Measurements from ENCODE around the gene SLC39A11.

SLC39A11 gene

DNA sequence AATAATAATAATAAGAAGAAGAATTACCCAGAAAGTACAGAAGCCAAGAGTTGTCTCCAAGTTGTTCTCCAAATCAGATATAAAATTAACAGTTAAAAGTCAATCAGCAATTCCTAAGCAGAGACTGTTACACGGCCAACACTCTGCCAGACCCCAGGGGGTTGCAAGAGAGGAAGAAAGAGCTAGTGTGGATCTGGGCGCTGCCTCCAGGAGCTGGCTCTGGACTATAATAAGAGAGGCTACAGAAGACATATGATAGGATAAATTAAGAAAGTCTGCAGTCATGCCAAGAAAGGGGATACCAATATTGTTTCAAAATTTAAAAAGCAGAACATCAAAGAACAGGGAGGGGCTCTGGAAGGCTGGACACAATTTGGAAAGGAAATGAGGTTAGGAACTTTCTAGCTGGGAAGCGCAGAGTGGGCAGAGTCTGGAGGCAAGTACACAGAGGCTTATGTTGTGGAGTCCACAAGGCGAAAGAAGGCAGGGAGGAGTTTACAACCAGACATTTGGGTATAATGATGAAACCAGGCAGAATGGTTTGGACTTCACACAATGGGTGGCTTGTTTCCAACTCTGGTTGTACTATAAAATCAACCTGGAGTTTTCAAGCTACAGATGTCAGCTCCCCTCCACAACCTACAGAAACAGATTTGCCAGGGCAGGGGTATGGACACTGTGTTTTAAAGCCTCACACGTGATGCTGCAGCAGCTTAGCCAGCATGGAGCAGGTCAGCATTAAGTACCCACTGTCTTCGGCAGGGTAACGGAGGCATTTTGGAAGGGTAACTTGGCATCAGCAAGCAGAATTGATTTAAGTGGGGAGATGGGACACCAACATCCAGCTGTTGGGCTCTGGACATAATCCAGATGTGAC is 49.4 kb downstream of the SLC39A11 start:
- DNase-seq, result peak in 1 of 2 donors; percentile 16

DNA sequence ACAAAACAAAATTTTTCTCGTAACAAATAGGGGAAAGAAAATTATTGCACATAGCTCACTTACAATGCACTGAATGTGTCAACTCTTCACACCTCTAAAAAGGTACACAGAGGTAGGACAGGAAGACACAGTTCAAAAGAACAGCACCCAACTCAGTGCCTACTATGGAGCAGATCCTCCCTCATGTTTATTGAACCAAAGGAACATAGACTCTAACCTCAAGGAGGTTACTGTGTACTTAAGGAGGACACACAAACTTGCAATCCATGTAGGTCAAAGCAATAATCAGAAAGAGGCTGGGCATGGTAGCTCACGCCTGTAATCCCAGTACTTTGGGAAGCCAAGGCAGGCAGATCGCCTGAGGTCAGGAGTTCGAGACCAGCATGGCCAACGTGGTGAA is 50.3 kb downstream of the SLC39A11 start:
- no peak for DNase-seq

DNA sequence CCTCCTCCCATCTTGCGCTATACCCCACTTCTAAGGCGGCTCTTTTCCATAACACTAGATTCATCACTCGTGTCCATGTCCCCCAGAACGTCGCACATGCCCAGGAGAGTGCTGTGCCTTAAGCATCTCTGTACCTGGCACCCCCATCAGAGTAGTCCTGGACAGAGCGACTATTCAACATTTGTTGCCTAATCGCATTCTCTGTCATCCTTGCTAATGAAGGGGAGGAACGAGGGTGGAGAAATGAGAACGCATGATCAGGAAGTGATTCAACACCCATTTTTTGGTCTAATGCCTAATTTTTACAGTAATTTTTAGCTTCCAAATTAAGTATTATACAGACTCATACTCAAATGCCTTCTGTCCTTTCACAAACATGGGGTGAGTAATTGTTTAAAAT is 53.2 kb downstream of the SLC39A11 start:
- no peak for DNase-seq

DNA sequence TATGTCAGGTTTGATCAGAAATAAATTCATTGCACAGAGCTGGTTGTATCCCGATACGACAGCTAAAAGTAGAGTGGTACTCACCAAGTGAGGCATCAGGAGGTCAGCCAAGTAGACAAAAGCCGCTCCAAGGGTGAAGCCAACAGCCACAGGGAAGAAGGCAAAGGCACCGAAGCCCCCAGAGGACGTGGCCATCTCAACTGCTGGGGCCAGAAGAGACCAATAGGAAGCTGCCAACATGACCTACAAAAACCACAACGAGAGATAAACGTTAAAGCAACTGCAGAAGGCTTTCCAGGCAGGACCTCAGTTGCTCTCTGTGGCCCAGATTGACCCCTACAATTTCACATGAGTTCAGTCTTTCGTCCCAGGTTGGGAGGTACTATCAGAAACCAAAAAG is 61.0 kb downstream of the SLC39A11 start:
- no peak for DNase-seq

DNA sequence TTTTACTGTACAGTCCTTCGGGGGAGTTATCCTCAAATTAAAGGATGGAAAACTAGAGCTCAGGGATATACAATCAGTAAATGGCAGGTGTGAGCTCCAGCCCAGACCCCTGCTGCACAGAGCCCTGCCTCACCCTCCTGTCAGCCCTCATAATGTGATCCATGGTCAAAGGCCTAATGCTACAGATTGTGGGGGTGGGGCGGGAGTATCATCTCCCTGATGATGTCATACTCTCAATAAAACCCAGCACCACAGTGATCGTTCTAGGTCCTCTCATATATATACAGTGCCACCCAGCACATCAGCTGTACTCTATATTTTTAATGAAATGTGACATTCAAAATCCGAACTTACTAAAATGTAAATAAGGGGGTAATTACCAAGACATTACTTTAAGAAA is 61.5 kb downstream of the SLC39A11 start:
- no peak for DNase-seq

DNA sequence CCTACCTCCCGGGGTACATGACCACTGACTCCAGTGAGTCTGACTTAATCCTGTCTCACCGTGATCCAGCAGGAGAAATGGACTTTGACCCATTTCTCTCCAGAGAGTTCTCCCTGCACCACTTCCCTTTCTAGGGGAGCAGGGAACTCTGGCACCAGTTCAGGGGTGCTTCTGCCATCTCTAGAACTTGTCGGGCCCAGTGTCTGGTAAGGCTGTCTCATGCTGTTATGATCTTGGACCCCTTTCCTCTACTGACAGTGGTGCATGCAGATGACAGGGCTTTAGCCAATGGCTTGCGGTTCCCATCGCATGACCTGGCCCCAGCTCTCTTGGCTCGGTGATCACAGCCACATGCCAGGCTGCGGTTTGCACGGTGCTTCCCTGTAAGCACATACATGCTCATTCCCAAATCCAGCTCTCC is 62.0 kb downstream of the SLC39A11 start:
- DNase-seq, result no peak

DNA sequence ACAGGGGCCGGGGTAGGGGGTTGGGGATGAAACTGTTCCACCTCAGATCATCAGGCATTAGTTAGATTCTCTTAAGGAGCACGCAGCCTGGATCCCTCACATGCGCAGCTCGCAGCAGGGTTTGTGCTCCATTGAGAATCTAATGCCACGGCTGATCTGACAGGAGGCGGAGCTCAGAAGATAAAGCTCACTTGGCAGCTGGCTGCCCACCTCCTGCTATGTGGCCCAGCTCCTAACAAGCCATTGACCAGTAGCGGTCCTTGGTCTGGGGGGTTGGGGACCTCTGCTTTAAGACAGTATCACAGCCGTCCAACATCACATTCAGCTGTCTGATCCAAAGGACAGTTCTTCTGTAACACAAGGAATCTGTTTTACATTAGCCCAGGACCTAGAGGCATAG is 62.5 kb downstream of the SLC39A11 start:
- no peak for DNase-seq

DNA sequence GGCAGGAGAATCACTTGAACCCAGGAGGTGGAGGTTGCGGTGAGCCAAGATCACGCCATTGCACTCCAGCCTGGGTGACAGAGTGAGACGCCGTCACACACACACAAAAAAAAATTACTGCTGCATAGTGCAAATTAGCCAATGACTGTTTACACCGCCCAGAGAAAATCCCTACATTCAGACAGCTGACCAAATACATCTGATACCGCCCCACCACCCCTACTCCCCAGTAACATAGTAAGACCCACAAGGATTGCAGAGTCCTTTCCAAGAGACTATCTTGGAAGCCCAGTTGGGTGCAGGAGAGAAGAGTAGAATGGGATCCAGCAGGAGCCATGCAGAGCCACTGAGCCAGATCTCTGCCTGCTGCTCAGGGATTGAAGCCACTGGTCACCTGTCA is 63.5 kb downstream of the SLC39A11 start:
- DNase-seq, result no peak

DNA sequence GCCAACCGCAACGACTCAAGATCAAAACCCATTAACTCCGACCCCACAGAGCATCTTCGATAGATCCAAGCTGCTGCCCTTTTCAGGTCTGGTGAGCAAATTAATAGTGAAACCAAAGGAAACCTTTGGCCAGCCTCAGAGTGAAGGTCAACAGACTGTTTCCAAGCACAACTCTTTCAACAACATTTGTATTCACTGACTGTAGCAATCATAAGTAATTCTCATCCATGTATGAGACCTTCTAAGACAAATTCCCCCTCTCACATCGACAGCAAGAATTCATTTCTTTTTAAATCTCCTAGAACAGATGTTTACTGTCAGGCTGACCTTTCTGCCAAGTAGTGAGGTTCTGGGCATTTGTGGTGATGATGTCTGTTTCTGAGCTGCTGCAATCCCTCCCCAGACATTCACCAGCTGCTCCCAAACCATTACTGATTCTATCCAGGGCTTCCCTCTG is 64.2 kb downstream of the SLC39A11 start:
- no peak for DNase-seq

DNA sequence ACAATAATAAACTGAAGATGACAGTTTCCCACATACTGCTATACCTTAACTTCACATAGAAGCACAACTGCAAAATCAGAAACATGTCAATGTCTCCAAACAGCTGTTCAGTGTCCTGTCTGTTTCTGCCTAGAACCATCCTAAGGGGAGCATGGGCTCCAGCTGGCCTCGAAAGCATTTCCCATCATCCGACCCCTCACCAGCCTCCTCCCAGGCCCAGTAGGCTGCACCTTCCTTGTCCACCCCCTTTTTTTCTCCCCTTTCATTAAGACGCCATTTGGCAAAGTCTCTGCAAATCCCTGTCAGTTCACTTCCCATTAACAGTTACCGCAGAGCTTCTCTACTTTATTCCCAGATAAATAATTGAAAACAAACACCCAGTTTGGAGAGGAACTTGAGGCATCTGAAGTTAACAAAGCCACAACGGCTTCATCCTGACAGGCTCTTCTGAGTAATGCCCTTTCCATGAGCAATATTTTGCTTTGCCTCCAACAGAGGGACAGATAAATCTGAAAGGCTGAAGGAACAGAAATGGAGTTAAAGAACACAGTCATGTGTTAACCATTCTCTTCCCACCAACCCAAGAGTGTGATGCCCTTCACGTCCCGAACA is 65.3 kb downstream of the SLC39A11 start:
- DNase-seq, result no peak

DNA sequence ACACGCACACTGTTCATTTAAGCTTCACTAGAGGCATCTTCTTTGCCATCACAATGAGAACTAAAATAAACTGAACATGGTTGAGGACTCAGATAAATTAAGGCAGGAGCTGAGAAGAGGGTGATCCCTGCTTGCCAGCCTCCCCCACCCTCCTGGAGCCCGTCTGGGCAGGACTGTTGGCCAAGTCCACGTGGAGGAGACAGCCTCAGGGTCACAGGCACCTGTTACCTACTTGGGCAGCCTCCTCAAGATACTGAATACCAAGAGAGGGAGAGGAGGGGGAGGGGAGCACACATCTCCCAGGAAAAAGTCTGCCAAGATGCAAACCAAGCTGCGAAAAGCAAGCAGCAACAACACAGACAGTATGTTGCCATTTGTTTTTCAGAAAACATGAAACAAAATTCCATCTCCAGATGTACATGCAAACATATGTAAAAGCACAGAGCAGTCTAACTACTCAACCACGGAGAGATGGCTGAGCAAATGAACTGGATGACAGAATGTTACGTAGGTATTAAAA is 67.4 kb downstream of the SLC39A11 start:
- no peak for DNase-seq

DNA sequence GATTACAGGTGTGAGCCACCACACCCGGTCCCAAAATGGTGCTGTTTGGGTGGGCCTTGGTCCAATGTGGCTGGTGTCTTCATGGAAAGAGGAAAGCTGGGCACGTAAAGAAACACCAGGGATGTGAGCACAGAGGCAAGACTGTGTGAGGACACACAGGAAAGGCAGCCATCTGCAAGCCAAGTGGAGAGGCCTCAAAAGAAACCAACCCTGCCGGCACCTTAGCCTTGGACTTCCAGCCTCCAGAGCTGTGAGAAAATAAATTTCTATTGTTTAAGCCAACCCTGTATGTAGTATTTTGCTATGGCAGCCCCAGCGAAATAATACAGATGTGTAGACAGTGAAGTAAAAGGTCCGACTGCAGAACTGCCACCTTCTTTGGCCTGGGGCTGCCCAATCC is 68.7 kb downstream of the SLC39A11 start:
- no peak for DNase-seq

DNA sequence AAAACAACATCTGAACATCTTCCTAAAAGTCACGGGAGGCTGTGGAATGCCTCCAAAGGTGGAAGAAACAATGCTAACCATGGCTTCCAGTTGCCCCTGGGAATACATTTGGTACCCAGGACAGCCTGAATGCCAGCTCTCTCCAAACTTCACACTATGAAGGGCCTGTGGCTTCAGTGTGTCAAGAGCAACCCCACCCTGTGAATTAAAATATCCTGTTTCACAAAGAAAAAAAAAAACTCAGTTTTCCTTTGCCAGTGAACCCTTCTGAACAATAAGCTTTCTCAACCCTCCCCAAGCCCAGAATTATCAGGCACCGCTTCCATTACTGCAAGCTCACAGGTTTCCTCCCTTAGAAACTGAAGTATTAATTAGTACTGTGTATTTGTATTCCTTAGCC is 69.8 kb downstream of the SLC39A11 start:
- no peak for DNase-seq

DNA sequence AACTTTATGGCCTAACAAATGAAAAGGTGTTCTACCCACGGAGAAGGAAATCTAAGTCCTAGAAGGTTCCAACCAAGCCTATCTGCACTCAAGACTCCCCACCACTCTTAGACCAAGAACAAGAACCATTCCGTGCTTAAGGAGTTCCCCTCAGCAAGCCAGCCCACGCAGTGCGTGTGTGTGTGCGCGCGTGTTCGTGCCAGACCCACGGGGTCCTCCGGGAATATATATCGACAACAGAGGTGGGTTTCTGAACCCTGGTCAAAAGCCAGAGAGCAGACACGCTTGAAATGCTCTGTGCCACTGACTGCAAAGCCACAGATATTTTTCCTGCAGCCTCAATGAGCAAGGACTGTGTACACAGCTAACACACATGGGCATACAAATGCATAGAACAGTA is 70.7 kb downstream of the SLC39A11 start:
- no peak for DNase-seq

DNA sequence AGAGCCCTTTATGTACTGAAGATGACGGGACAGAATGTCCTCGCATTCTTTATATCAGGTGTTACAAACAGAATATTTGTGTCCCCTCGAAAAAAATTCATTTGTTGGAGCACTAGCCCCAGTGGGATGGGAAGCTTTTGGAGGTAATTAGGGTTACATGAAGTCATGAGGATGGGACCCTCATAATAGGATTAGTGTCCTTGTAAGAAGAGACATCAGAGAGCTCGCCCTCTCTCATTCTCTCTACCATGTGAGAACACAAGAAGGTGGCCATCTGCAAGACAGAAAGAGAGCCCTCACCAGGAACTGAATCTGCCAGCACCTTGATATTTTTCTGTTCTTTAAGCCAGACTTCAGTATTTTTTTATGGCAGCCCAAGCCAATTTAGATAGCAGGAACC is 72.4 kb downstream of the SLC39A11 start:
- no peak for DNase-seq

DNA sequence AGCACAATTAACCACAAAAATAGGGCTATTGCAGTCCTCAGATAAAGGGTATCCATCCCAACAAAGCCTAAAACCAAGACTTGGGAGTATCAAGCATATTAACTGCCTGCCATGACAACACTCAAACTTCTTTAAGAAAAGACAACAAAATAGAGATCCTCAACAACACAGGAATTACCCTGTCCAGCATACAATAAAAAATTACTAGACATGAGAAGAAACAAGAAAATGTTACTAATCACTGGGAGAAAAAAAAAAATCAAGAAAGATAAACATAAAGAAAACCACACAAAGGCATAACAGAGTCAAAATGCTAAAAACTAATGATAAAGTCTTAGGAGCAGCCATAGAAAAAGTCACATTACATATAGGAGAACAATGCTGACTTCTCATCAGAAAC is 73.9 kb downstream of the SLC39A11 start:
- no peak for DNase-seq

DNA sequence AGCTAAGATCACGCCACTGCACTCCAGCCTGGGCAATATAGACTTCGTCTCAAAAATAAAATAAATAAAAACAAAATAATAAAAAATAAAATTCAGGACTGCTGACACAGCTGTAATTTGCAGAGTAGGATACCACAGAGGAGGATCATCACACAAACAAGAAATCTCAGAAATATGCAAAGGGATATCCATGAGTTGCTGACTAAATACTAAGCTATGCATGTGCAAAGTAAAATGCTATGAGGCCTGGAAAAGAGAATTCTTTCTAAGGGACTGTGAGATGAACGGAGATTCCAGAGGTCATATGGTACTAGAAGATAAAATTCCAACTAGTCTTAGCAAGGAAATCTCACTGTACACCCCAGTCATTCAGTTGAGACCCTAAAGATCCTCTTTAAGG is 74.8 kb downstream of the SLC39A11 start:
- DNase-seq, result no peak

DNA sequence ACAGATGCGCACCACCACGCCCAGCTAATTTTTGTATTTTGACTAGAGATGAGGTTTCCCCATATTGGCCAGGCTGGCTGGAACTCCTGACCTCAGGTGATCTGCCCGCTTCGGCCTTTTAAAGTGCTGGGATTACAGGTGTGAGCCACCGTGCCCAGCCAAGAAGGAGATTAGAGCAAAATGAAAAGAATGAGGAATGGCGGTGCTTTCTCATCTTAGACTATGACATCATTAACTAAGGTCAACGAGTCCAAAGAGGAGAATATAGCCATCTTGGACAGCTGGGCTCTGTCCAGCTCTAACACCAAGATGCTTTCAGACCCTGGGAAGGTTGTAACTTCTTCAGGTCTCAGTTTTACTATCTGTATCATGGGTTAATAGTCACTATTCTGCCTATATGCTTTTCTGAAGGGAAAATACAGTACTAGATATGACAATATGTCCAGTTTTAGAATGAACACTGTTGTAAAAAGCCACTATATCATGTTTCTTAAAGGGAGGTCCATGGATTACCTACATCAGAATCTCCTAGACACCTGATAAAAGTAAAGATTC is 76.7 kb downstream of the SLC39A11 start:
- DNase-seq, result no peak

DNA sequence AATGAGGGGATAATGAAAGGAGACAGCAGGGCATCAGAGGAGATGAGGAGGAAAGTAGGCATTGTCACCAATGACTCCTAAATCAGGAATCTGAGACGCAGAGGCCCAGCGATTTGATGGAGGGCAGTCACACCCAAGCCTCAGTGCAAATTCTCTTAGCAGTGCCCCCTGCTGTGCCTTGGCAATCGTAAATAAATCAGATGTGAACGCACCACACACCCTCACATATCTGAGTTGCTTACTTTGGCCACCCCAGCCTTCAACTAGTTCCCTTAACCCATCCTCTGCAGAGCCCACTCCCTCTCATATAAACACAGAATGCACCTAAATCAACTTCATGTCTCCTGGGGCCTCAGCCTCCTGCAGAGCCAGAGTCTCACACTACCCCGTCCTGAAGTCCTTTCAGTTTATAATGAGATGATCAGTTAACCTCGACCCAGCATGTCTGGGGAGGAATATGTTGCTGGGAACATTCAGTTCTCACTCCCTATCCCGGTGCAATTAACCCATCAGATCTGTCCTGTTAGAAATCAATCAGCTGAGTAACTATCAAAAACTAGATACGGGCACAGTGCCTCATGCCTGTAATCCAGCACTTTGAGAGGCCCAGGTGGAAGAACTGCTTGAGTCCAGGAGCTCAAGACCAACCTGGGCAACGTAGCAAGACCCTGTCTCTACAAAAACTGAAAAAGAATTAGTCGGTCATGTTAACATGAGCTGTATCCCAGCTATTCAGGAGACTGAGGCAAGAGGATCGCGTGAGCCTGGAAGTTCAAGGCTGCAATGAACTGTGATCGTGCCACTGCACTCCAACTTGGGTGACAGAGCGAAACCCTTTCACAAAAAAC is 78.4 kb downstream of the SLC39A11 start:
- DNase-seq, result no peak

DNA sequence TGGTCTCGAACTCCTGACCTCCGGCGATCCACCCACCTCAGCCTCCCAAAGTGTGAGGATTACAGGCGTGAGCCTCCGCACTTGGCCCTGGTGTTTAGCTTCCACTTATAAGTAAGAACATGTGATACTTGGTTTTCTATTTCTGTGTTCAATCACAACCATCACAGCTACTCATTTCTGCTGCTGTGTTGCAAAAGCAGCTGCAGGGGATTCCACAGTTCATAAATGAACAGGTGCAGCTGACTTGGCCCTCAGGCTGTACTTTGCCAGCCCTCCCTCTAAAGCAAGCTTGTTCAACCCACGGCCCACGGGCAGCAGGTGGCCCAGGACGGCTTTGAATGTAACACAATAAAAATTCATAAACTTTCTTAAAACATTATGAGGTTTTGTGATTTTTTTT is 79.2 kb downstream of the SLC39A11 start:
- peak in 1 of 2 donors; percentile 24 for DNase-seq

DNA sequence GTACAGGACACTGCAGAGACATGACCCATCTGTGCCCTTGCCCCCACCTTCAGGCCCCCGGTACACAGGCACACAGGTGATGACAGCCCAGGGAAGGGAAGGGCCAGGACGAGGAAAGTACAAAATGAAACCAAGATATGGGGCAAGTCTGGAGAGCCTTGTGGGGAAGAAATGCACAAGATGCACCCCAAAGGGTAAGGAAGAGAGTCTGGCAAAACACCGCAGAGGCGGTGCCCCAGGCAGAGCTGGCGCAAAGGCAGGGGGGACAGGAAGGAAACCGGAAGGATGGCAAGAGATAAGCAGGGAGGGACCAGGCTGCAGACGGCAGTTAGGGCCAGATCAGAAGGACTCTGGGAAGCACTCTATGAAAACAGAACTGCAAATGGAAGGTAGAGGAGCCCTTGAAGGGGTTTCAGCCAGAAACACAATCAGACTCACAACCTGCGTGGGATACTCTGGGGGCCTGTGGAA is 81.4 kb downstream of the SLC39A11 start:
- DNase-seq, result no peak

DNA sequence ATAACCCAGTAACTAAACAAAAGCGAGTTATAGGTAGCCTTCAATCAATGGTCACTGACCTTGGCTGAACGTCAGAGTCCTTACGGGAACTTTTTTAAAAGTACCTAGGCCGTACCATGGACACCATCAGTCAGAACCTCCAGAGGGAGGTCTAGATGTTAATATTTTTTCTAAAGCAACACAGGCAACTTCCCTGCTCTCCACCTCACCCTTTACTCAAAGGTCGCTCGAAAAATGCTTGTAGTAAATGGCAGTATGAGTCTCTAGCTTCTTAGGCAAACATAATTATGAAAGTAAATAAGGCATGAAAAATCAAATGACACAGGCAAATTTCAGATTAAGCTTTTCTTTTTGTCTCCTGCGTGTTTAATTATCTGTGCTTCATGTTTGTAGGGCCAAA is 82.1 kb downstream of the SLC39A11 start:
- DNase-seq, result no peak

DNA sequence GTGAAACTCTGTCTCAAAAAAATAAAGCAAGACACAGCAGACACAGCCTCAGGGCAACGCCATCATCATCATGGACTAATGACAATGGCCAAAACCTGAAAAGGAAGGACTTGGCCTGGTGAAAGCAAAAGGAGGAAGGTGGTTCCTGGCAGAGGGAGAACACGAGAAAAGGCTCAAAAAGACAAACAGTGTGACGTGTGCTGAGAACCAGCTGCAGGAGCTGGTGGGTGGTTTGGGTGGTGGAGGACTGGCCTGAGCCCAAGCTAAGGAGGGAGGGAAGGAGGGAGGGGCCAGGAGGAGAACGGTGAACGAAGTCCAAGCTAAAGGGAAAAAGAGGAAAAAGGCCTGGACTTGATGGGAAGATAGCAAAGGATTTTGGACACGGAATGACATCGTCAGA is 85.1 kb downstream of the SLC39A11 start:
- DNase-seq, result peak; percentile 39 to 61
